Measurements from ENCODE around the gene KPNA4. TPM values are rescaled to one million over a fixed set of nuclear protein-coding genes. Genes with fewer than 3 reads are reported as not detected.
"Not testable (repeated sequence)": the region's sequence is repeated elsewhere in the genome, so short reads cannot be mapped to it uniquely, and the experiment has no call there.

Gene KPNA4
- total RNA-seq, 2 experiments from 2014 or later, result 38.2 to 51.8 TPM

GRCh38 chr3:160586679-160587078, 21.3 kb upstream of the KPNA4 start:
- CTCF ChIA-PET, result interaction anchor here (0.6 kb wide), 1 partner anchor 23 kb away, joined by 3 read pairs; no protein-coding TSS in a partner anchor
- H3K27me3 Mint-ChIP-seq, result peaks cover 53% of the 10 kb centered on the region
- H3K4me3 Mint-ChIP-seq, result no peak overlapping the region
- H3K36me3 Mint-ChIP-seq, result no peaks in the 10 kb centered on the region
- no peaks in the 10 kb centered on the region for H3K4me1 Mint-ChIP-seq
- H3K27ac Mint-ChIP-seq, result no peak overlapping the region
- no peaks in the 10 kb centered on the region for H3K9me3 Mint-ChIP-seq (ENCODE audit: low read depth)
- no peak for DNase-seq
- no peak for ATAC-seq

GRCh38 chr3:160583451-160583850, 18.1 kb upstream of the KPNA4 start:
- no peak for ATAC-seq
- Mint-ChIP-seq H3K27me3 (peaks cover 45% of the 10 kb centered on the region), H3K36me3 (no peaks in the 10 kb centered on the region), H3K4me1 (no peaks in the 10 kb centered on the region), H3K4me3 (no peak overlapping the region), H3K27ac (no peak overlapping the region), H3K9me3 (ENCODE audit: low read depth) (no peaks in the 10 kb centered on the region)
- DNase-seq, result no peak
- CTCF ChIA-PET, result no interaction called here

- H3K27ac Mint-ChIP-seq, result no peak overlapping the region
- no peaks in the 10 kb centered on the region for H3K36me3 Mint-ChIP-seq
- ATAC-seq (no peak), DNase-seq (no peak)
- no peak overlapping the region for H3K4me3 Mint-ChIP-seq
- no peaks in the 10 kb centered on the region for H3K9me3 Mint-ChIP-seq (ENCODE audit: low read depth)
- no peaks in the 10 kb centered on the region for H3K4me1 Mint-ChIP-seq
- H3K27me3 Mint-ChIP-seq, result peaks cover 41% of the 10 kb centered on the region
- CTCF ChIA-PET, result no interaction called here
These were observed 15.6 kb upstream of the KPNA4 start for GRCh38 chr3:160580938-160581337.

GRCh38 chr3:160577556-160578195, 12.3 kb upstream of the KPNA4 start:
- H3K27ac Mint-ChIP-seq, result no peak overlapping the region
- ATAC-seq (no peak), DNase-seq (no peak)
- CTCF ChIA-PET, result no interaction called here
- no peaks in the 10 kb centered on the region for H3K36me3 Mint-ChIP-seq
- H3K4me1 Mint-ChIP-seq, result no peaks in the 10 kb centered on the region
- no peaks in the 10 kb centered on the region for H3K9me3 Mint-ChIP-seq (ENCODE audit: low read depth)
- peaks cover 34% of the 10 kb centered on the region for H3K27me3 Mint-ChIP-seq
- no peak overlapping the region for H3K4me3 Mint-ChIP-seq

- CTCF ChIA-PET, result no interaction called here
- no peaks in the 10 kb centered on the region for H3K36me3 Mint-ChIP-seq
- no peak overlapping the region for H3K27ac Mint-ChIP-seq
- peaks cover 33% of the 10 kb centered on the region for H3K27me3 Mint-ChIP-seq
- DNase-seq (no peak), ATAC-seq (no peak)
- no peaks in the 10 kb centered on the region for H3K4me1 Mint-ChIP-seq
- no peaks in the 10 kb centered on the region for H3K9me3 Mint-ChIP-seq (ENCODE audit: low read depth)
- no peak overlapping the region for H3K4me3 Mint-ChIP-seq
These were observed 11.7 kb upstream of the KPNA4 start for GRCh38 chr3:160577093-160577492.

- ATAC-seq (no peak), DNase-seq (no peak)
- Mint-ChIP-seq H3K4me1 (no peaks in the 10 kb centered on the region), H3K4me3 (no peak overlapping the region), H3K9me3 (ENCODE audit: low read depth) (no peaks in the 10 kb centered on the region), H3K27ac (no peak overlapping the region), H3K27me3 (peaks cover 28% of the 10 kb centered on the region), H3K36me3 (no peaks in the 10 kb centered on the region)
- CTCF ChIA-PET, result no interaction called here
These were observed 11.2 kb upstream of the KPNA4 start for GRCh38 chr3:160576621-160577020.

- no peaks in the 10 kb centered on the region for H3K36me3 Mint-ChIP-seq
These were observed 10.2 kb upstream of the KPNA4 start for GRCh38 chr3:160575589-160575988.

GRCh38 chr3:160574636-160575035, 9.3 kb upstream of the KPNA4 start:
- CTCF ChIA-PET, result no interaction called here

More at GRCh38 chr3:160575589-160575988, 10.2 kb upstream of the KPNA4 start:
- H3K27ac Mint-ChIP-seq, result no peak overlapping the region
- peaks cover 21% of the 10 kb centered on the region for H3K27me3 Mint-ChIP-seq
- H3K4me3 Mint-ChIP-seq, result no peak overlapping the region
- no peaks in the 10 kb centered on the region for H3K9me3 Mint-ChIP-seq (ENCODE audit: low read depth)
- ATAC-seq (no peak), DNase-seq (no peak)
- CTCF ChIA-PET, result no interaction called here
- H3K4me1 Mint-ChIP-seq, result no peaks in the 10 kb centered on the region

GRCh38 chr3:160573955-160574525, 8.7 kb upstream of the KPNA4 start:
- H3K4me1 Mint-ChIP-seq; CTCF ChIA-PET; DNase-seq; ATAC-seq; H3K27ac Mint-ChIP-seq; H3K36me3 Mint-ChIP-seq; H3K9me3 Mint-ChIP-seq (ENCODE audit: low read depth); H3K4me3 Mint-ChIP-seq: not testable (repeated sequence)
- H3K27me3 Mint-ChIP-seq, result peaks cover 19% of the 10 kb centered on the region

More at GRCh38 chr3:160574636-160575035, 9.3 kb upstream of the KPNA4 start:
- H3K4me3 Mint-ChIP-seq, result no peak overlapping the region
- DNase-seq, result no peak
- H3K36me3 Mint-ChIP-seq, result no peaks in the 10 kb centered on the region
- H3K9me3 Mint-ChIP-seq (ENCODE audit: low read depth), result no peaks in the 10 kb centered on the region
- no peak overlapping the region for H3K27ac Mint-ChIP-seq
- H3K27me3 Mint-ChIP-seq, result peaks cover 19% of the 10 kb centered on the region
- H3K4me1 Mint-ChIP-seq, result peaks cover under 1% of the 10 kb centered on the region
- ATAC-seq, result no peak

- no peak for ATAC-seq
These were observed 4.7 kb upstream of the KPNA4 start for GRCh38 chr3:160569894-160570652.

GRCh38 chr3:160568989-160569388, 3.6 kb upstream of the KPNA4 start:
- H3K4me1 Mint-ChIP-seq, result peaks cover 35% of the 10 kb centered on the region
- H3K27me3 Mint-ChIP-seq, result no peaks in the 10 kb centered on the region
- no peak for DNase-seq
- H3K36me3 Mint-ChIP-seq, result peaks cover 15% of the 10 kb centered on the region
- H3K27ac Mint-ChIP-seq, result no peak overlapping the region
- no peak overlapping the region for H3K4me3 Mint-ChIP-seq
- CTCF ChIA-PET, result no interaction called here
- no peak for ATAC-seq
- H3K9me3 Mint-ChIP-seq (ENCODE audit: low read depth), result no peaks in the 10 kb centered on the region

More at GRCh38 chr3:160569894-160570652, 4.7 kb upstream of the KPNA4 start:
- Mint-ChIP-seq H3K9me3 (ENCODE audit: low read depth) (no peaks in the 10 kb centered on the region), H3K36me3 (peaks cover 15% of the 10 kb centered on the region), H3K27me3 (no peaks in the 10 kb centered on the region), H3K4me3 (no peak overlapping the region), H3K4me1 (peaks cover 33% of the 10 kb centered on the region), H3K27ac (no peak overlapping the region)
- CTCF ChIA-PET, result no interaction called here
- DNase-seq, result no peak

GRCh38 chr3:160567774-160568173, 2.4 kb upstream of the KPNA4 start:
- ATAC-seq (no peak), DNase-seq (no peak)
- peaks cover 46% of the 10 kb centered on the region for H3K4me1 Mint-ChIP-seq
- peaks cover 21% of the 10 kb centered on the region for H3K36me3 Mint-ChIP-seq
- no peak overlapping the region for H3K4me3 Mint-ChIP-seq
- no peaks in the 10 kb centered on the region for H3K27me3 Mint-ChIP-seq
- no peaks in the 10 kb centered on the region for H3K9me3 Mint-ChIP-seq (ENCODE audit: low read depth)
- H3K27ac Mint-ChIP-seq, result no peak overlapping the region
- CTCF ChIA-PET, result no interaction called here

- Mint-ChIP-seq H3K27ac (peak overlapping the region; percentile 63), H3K27me3 (no peaks in the 10 kb centered on the region), H3K9me3 (ENCODE audit: low read depth) (no peaks in the 10 kb centered on the region), H3K4me1 (peaks cover 57% of the 10 kb centered on the region), H3K4me3 (peak overlapping the region; percentile 98), H3K36me3 (peaks cover 22% of the 10 kb centered on the region)
- DNase-seq (no peak), ATAC-seq (no peak)
- CTCF ChIA-PET, result no interaction called here
These were observed 1.1 kb upstream of the KPNA4 start for GRCh38 chr3:160566499-160566898.

GRCh38 chr3:160564949-160565441, 376 bp downstream of the KPNA4 start:
- Mint-ChIP-seq H3K27ac (peak overlapping the region; percentile 95), H3K4me3 (peak overlapping the region; percentile 98), H3K9me3 (ENCODE audit: low read depth) (no peaks in the 10 kb centered on the region), H3K36me3 (peaks cover 22% of the 10 kb centered on the region), H3K4me1 (peaks cover 66% of the 10 kb centered on the region), H3K27me3 (no peaks in the 10 kb centered on the region)
- DNase-seq (peak; percentile 75), ATAC-seq (peak; percentile 61)
- CTCF ChIA-PET, result no interaction called here
